ENCODE data around the gene OR2AG1. TPM values are rescaled to one million over a fixed set of nuclear protein-coding genes. Genes with fewer than 3 reads are reported as not detected.

The OR2AG1 gene
- total RNA-seq, 2 experiments from 2014 or later = not detected

GRCh38 chr11:6818967-6819366, 36.1 kb downstream of the OR2AG1 start:
- peaks cover 16% of the 10 kb centered on the region for H3K27me3 Mint-ChIP-seq
- ChIA-PET CTCF (no interaction called here), POLR2A (no interaction called here)
- Histone ChIP-seq H3K9me3 (ENCODE audit: control insufficient read depth in 1 of 2, insufficient read depth in 1 of 2, low read length in 2 of 2) (peaks cover 0 to 13% of the 10 kb centered on the region in 2 experiments), H3K36me3 (ENCODE audit: insufficient read depth, low read length) (no peaks in the 10 kb centered on the region), H3K4me1 (ENCODE audit: insufficient read depth, low read length) (no peaks in the 10 kb centered on the region), H3K27me3 (ENCODE audit: control insufficient read depth in 1 of 2, insufficient read depth in 2 of 2, low read length in 2 of 2) (peaks cover 0 to 3% of the 10 kb centered on the region in 2 experiments), H3K27ac (ENCODE audit: low read depth in 1 of 2, low read length in 2 of 2) (no peak overlapping the region), H3K4me3 (ENCODE audit: low read length) (no peak overlapping the region)
- no peaks in the 10 kb centered on the region for H3K4me1 Mint-ChIP-seq (ENCODE audit: low read depth)
- ATAC-seq (ENCODE audit: poor library complexity) = no peak
- H3K4me3 Mint-ChIP-seq = no peak overlapping the region
- H3K36me3 Mint-ChIP-seq (ENCODE audit: low read depth) = no peaks in the 10 kb centered on the region
- DNase-seq = no peak
- no peak overlapping the region for H3K27ac Mint-ChIP-seq
- intact Hi-C loops (cut with DNase I, micrococcal nuclease) = no loop called here
- no peak for TF ChIP-seq CTCF (IDR thresholded peaks at IDR 0.05)
- H3K9me3 Mint-ChIP-seq = peaks cover 3% of the 10 kb centered on the region

- no peaks in the 10 kb centered on the region for H3K4me1 Mint-ChIP-seq (ENCODE audit: low read depth)
- CTCF ChIA-PET = no interaction called here
- no peak for TF ChIP-seq CTCF (IDR thresholded peaks at IDR 0.05)
- H3K36me3 Mint-ChIP-seq (ENCODE audit: low read depth) = no peaks in the 10 kb centered on the region
- H3K4me3 Mint-ChIP-seq = no peak overlapping the region
- Histone ChIP-seq H3K9me3 (ENCODE audit: control insufficient read depth in 1 of 2, insufficient read depth in 1 of 2, low read length in 2 of 2) (no peaks in the 10 kb centered on the region), H3K4me1 (ENCODE audit: insufficient read depth, low read length) (no peaks in the 10 kb centered on the region), H3K4me3 (ENCODE audit: low read length) (no peak overlapping the region), H3K36me3 (ENCODE audit: insufficient read depth, low read length) (no peaks in the 10 kb centered on the region), H3K27ac (ENCODE audit: low read depth in 1 of 2, low read length in 2 of 2) (no peak overlapping the region), H3K27me3 (ENCODE audit: control insufficient read depth in 1 of 2, insufficient read depth in 2 of 2, low read length in 2 of 2) (no peaks in the 10 kb centered on the region)
- peaks cover 3% of the 10 kb centered on the region for H3K9me3 Mint-ChIP-seq
- DNase-seq (no peak), ATAC-seq (ENCODE audit: poor library complexity) (no peak)
- POLR2A ChIA-PET = no interaction called here
- peaks cover 22% of the 10 kb centered on the region for H3K27me3 Mint-ChIP-seq
- no peak overlapping the region for H3K27ac Mint-ChIP-seq
- intact Hi-C loops (cut with DNase I, micrococcal nuclease) = no loop called here
Measured at GRCh38 chr11:6824136-6824823, 41.5 kb downstream of the OR2AG1 start.

- no peaks in the 10 kb centered on the region for H3K36me3 ChIP-seq (ENCODE audit: insufficient read depth, low read length)
- no peaks in the 10 kb centered on the region for H3K4me1 ChIP-seq (ENCODE audit: insufficient read depth, low read length)
- H3K27ac ChIP-seq (ENCODE audit: low read depth in 1 of 2, low read length in 2 of 2) = no peak overlapping the region
- Mint-ChIP-seq H3K4me1 (ENCODE audit: low read depth) (no peaks in the 10 kb centered on the region), H3K36me3 (ENCODE audit: low read depth) (no peaks in the 10 kb centered on the region), H3K4me3 (no peak overlapping the region), H3K27me3 (peaks cover 17% of the 10 kb centered on the region), H3K9me3 (peaks cover under 1% of the 10 kb centered on the region), H3K27ac (no peak overlapping the region)
- H3K4me3 ChIP-seq (ENCODE audit: low read length) = no peak overlapping the region
- TF ChIP-seq CTCF (IDR thresholded peaks at IDR 0.05) = no peak
- DNase-seq (no peak), ATAC-seq (ENCODE audit: poor library complexity) (no peak)
- intact Hi-C loops (cut with DNase I, micrococcal nuclease) = no loop called here
- ChIA-PET POLR2A (no interaction called here), CTCF (interaction anchor here (1.9 kb wide), 1 partner anchor 12 kb away, joined by 9 read pairs; no protein-coding TSS in a partner anchor)
- H3K9me3 ChIP-seq (ENCODE audit: control insufficient read depth in 1 of 2, insufficient read depth in 1 of 2, low read length in 2 of 2) = no peaks in the 10 kb centered on the region
- H3K27me3 ChIP-seq (ENCODE audit: control insufficient read depth in 1 of 2, insufficient read depth in 2 of 2, low read length in 2 of 2) = no peaks in the 10 kb centered on the region
Measured at GRCh38 chr11:6825231-6825744, 42.5 kb downstream of the OR2AG1 start.

All from CD4-positive, alpha-beta T cell (primary cell).